ENCODE results near the gene COL5A1. TPM values are rescaled to one million over a fixed set of nuclear protein-coding genes. Genes with fewer than 3 reads are reported as not detected.

Gene COL5A1
- total RNA-seq, 4 donors from 2014 or later = 14.0 to 23.9 (median 19.2) TPM

DNA sequence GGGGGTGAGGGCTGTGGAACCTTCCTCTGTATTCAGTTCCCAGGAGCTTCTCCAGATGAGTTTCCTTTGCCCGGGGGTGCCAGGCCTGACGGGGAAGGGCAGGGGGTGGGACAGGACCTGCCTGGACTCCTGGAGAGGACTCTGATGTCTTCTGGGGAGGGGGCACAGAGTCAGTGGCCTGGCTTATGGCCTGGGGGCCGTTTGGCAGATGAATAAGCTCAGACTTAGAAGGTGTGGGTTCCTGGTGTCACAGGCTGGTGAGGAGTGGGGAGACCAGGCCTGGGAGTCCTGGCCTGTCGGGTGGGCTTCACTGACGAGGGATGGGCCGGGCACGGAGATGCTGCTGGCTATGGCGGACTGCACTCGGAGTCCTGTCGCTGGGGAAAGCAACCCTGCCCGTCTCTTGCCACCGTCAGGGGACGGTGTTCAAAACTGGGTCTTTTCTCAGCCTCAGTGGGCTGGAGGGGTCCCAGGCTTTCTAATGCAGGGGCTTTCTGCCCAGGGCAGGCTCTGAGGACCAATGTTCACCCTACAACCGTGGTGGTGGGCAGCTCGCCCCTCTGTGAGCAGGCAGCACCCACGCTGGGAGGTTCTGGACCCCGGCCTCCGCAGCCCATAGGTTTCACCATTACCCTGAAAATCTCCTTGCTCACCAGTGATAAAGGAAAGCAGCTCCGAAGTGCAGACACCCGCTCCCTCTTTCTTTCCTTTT, 16.2 kb downstream of the COL5A1 start:
- TF ChIP-seq, protein P1, sequence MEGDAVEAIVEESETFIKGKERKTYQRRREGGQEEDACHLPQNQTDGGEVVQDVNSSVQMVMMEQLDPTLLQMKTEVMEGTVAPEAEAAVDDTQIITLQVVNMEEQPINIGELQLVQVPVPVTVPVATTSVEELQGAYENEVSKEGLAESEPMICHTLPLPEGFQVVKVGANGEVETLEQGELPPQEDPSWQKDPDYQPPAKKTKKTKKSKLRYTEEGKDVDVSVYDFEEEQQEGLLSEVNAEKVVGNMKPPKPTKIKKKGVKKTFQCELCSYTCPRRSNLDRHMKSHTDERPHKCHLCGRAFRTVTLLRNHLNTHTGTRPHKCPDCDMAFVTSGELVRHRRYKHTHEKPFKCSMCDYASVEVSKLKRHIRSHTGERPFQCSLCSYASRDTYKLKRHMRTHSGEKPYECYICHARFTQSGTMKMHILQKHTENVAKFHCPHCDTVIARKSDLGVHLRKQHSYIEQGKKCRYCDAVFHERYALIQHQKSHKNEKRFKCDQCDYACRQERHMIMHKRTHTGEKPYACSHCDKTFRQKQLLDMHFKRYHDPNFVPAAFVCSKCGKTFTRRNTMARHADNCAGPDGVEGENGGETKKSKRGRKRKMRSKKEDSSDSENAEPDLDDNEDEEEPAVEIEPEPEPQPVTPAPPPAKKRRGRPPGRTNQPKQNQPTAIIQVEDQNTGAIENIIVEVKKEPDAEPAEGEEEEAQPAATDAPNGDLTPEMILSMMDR (IDR thresholded peaks at IDR 0.05; ENCODE audit: low read depth) = no peak

DNA sequence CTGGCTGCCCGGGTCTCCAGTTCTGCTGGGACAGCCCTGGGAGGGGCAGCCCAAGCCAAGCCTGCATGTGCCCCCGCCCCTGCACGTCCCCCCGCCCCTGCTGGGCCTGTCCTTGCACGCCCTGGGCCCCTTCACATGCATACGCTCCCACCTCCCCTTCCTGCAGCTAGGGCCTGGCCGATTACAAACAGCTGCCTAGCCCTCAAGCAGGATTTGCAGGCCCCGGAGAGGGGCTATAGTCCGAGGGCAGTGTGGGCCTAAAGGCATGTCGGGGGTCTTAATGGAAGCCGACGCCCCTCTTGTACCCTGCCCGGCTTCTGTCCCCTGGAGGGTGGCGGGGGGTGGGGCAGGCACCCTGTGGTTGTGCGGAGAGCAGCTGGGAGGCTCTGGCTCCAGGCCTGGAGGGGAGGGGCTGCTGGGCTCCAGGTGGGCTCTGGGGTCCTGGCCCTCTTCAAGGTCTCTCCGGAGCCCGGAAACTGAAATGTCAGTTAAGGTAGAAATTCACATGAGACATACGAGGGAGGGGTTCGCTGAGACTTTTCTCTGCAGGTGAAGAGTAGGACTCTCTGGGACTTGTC, 16.9 kb downstream of the COL5A1 start:
- TF ChIP-seq, protein P1 (IDR thresholded peaks at IDR 0.05; ENCODE audit: low read depth) = no peak

DNA sequence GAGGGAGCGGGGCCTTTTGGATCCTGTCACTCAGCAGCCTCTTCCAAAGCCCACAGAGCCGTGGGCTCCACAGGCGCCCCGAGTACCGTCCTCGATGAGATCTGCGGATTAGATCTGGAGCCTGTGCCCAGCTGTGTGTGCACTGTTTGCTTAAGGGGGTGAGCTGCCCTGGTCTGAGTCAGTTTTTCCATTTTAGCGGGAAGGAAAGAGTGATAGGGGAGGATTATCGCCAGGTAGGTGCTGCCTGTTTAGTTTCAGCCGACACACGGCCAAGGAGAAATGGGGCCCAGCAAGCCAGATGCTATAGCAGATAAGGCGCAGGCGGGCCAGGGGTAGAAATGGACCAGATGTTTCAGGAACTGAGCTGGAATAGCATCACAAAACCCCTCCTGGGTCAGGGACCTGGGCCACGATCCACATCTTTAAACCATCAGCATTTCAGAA, 18.1 kb downstream of the COL5A1 start:
- TF ChIP-seq, protein P1 (IDR thresholded peaks at IDR 0.05; ENCODE audit: low read depth) = no peak

DNA sequence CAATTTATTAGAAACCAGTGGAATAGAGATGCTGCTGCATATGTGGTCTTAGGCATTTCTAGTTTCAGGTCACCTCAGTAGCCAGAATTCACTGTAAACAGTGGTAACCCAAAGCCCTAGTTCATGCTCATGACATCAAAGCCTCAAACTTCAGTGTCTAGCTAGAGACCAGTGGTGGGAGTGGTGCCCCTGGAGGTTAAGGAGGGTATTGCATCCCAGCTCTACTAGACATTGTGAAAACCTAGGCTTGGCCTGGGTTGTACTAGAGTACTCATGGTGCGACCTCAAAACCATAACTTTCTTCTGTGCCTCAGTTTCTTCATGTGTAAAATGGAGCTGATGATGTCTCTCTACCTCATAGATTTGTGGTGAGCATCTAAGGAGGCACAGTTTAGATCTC, 18.8 kb downstream of the COL5A1 start:
- TF ChIP-seq, protein P1 (IDR thresholded peaks at IDR 0.05; ENCODE audit: low read depth) = no peak

DNA sequence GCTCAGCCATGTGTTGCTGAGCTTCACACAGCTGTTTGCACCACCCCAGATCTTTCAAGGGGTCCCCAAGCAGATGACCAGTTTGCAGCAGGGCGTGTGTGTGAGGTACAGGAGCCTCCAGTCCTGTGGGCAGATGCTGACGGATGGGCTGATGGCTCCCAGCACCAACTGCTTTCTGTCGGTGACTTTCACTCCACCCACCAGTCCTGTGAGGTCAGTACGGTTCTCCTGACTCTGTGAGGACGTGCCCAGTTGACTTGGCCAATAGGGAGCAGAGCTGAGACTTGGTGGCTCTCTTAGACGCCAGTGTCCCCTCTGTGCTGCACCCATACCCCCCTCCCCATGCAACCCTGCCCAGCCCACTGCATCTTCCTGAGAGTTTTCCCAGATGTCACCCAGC, 19.7 kb downstream of the COL5A1 start:
- TF ChIP-seq, protein P1 (IDR thresholded peaks at IDR 0.05; ENCODE audit: low read depth) = no peak

DNA sequence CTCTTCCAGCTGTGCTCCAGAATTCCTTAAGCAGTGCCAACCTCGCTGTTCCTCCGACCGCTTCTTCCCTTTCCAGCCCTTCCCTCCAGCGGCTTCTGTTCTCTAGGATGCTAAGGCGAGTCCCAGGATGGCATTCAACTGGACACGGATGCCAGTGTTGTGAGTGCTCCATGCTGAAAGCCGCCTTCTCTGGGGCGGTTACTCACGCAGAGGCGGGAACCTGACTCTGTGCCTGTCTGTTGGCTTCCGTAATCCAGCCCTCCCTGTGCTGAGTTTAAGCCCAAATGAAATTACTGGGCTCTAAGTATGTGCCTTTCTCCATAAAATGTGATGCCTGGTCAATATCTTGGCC, 20.2 kb downstream of the COL5A1 start:
- TF ChIP-seq, protein P1 (IDR thresholded peaks at IDR 0.05; ENCODE audit: low read depth) = no peak

DNA sequence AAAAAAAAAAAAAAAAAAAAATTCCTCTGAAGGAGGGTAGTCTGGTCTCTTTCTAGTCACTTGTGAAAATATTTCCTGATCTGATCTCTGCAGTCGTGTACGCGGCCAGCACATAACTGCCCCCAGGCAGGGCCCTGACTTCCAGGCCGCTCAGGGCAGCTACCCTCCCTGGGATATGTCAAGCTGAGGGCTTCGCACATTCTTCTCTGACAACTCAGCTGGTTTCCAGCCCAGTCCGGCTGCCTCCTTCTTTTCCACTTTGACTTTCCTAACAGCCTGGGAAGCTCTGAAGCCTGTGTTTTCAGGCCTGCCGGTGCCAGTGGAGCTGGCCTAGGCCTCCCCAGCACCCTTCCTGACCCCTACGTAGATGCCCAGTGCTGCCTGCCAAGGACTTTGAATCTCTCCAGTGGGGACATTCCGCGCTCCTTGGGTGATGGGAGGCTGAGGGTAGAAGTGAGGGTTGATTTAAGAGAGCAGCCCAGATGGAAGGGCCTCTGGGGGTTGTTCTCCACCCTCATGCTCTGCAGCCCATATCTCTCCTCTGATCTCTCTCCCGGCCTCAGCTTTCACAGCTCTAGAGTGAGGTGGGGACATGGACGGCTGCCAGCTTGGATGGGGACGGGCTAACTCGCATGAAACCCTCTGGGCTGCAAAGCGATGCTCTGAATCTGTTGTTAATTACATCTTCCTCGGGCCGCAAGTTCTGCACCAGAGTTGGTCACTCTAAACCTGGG, 20.7 kb downstream of the COL5A1 start:
- TF ChIP-seq, protein P1 (IDR thresholded peaks at IDR 0.05; ENCODE audit: low read depth) = no peak

All from subcutaneous adipose tissue (tissue), 4 donors.